Measurements from ENCODE around the gene ZSWIM1. TPM values are rescaled to one million over a fixed set of nuclear protein-coding genes. Genes with fewer than 3 reads are reported as not detected.
A peak's percentile ranks its signal among the peaks of the same experiment; 100 is the strongest.

ZSWIM1 gene
- total and polyA plus RNA-seq, 12 donors: 3.8 to 12.0 (median 9.8) TPM

- ATAC-seq: no peak
- Histone ChIP-seq H3K4me3 (no peak overlapping the region), H3K27ac (peak overlapping the region in 2 of 10 donors; percentile 4 to 13), H3K36me3 (peaks cover 0 to 98% (median 12%) of the 10 kb centered on the region in 9 donors), H3K9me3 (no peaks in the 10 kb centered on the region), H3K27me3 (no peaks in the 10 kb centered on the region), H3K4me1 (peaks cover 3 to 18% (median 8%) of the 10 kb centered on the region in 9 donors)
- intact Hi-C loops (cut with DNase I): no loop called here
- 94 to 100% methylated on average over 2 of the region's 2 CpGs for WGBS, 2 donors
- DNase-seq: no peak
- TF ChIP-seq CTCF (IDR thresholded peaks at IDR 0.05): no peak
Measured at GRCh38 chr20:45850238-45850637, 30.8 kb upstream of the ZSWIM1 start.

- DNase-seq: no peak
- no peak for TF ChIP-seq CTCF (IDR thresholded peaks at IDR 0.05)
- Histone ChIP-seq H3K4me1 (peaks cover 7 to 25% (median 15%) of the 10 kb centered on the region in 9 donors), H3K36me3 (peaks cover 0 to 91% (median 7%) of the 10 kb centered on the region in 9 donors), H3K9me3 (no peaks in the 10 kb centered on the region), H3K27ac (peak overlapping the region in 7 of 10 donors; percentile 4 to 41 (median 18)), H3K27me3 (no peaks in the 10 kb centered on the region), H3K4me3 (no peak overlapping the region)
- ATAC-seq: peak in 4 of 8 donors; percentile 40 to 75 (median 56)
- WGBS, 2 donors: 65 to 67% methylated on average over 1 of the region's 1 CpG
- intact Hi-C loops (cut with DNase I): no loop called here
Measured at GRCh38 chr20:45850926-45851325, 30.1 kb upstream of the ZSWIM1 start.

- Histone ChIP-seq H3K27me3 (no peaks in the 10 kb centered on the region), H3K4me3 (no peak overlapping the region), H3K36me3 (peaks cover 0 to 85% (median 5%) of the 10 kb centered on the region in 9 donors), H3K9me3 (no peaks in the 10 kb centered on the region), H3K27ac (peak overlapping the region in 4 of 10 donors; percentile 5 to 35 (median 22)), H3K4me1 (peaks cover 10 to 31% (median 21%) of the 10 kb centered on the region in 9 donors)
- no peak for DNase-seq
- TF ChIP-seq CTCF (IDR thresholded peaks at IDR 0.05): no peak
- intact Hi-C loops (cut with DNase I): no loop called here
- no peak for ATAC-seq
Measured at GRCh38 chr20:45851501-45851900, 29.5 kb upstream of the ZSWIM1 start.

GRCh38 chr20:45852326-45852725 is 28.7 kb upstream of the ZSWIM1 start:
- peaks cover 0 to 77% (median 5%) of the 10 kb centered on the region in 9 donors for H3K36me3 ChIP-seq
- DNase-seq: no peak
- peaks cover 10 to 35% (median 24%) of the 10 kb centered on the region in 9 donors for H3K4me1 ChIP-seq
- no peaks in the 10 kb centered on the region for H3K9me3 ChIP-seq
- H3K27me3 ChIP-seq: no peaks in the 10 kb centered on the region
- H3K4me3 ChIP-seq: no peak overlapping the region
- no peak overlapping the region for H3K27ac ChIP-seq
- no peak for ATAC-seq
- 95 to 100% methylated on average over 6 of the region's 6 CpGs for WGBS, 2 donors
- intact Hi-C loops (cut with DNase I): no loop called here
- no peak for TF ChIP-seq CTCF (IDR thresholded peaks at IDR 0.05)
